CD4-positive, alpha-beta T cell treated with Interleukin-6 for 4 hours (primary cell): Measurements from ENCODE around the gene AP1G1.
"Not testable (repeated sequence)": the region's sequence is repeated elsewhere in the genome, so short reads cannot be mapped to it uniquely, and the experiment has no call there.

Experiments used
- DNase-seq: peaks from one replicate; pipeline ENCODE4 v3.0.0-alpha.2; 2020; ENCODE audit warnings: mixed read lengths

Gene AP1G1

GRCh38 chr16:71698491-71698890, 110.1 kb downstream of the AP1G1 start:
- no peak for DNase-seq

GRCh38 chr16:71693164-71693563, 115.5 kb downstream of the AP1G1 start:
- no peak for DNase-seq

GRCh38 chr16:71689901-71690300, 118.7 kb downstream of the AP1G1 start:
- DNase-seq = no peak

GRCh38 chr16:71687861-71688260, 120.8 kb downstream of the AP1G1 start:
- no peak for DNase-seq

GRCh38 chr16:71684280-71684679, 124.4 kb downstream of the AP1G1 start:
- not testable (repeated sequence) for DNase-seq

- no peak for DNase-seq
Observed at GRCh38 chr16:71681360-71681759, 127.3 kb downstream of the AP1G1 start.
